Measurements from ENCODE around the gene ACTA2.

The ACTA2 gene

GRCh38 chr10:88916231-88916630 is 36.3 kb downstream of the ACTA2 start:
- H3K4me3 ChIP-seq (ENCODE audit: low read length), result no peak overlapping the region
- TF ChIP-seq, protein P1, sequence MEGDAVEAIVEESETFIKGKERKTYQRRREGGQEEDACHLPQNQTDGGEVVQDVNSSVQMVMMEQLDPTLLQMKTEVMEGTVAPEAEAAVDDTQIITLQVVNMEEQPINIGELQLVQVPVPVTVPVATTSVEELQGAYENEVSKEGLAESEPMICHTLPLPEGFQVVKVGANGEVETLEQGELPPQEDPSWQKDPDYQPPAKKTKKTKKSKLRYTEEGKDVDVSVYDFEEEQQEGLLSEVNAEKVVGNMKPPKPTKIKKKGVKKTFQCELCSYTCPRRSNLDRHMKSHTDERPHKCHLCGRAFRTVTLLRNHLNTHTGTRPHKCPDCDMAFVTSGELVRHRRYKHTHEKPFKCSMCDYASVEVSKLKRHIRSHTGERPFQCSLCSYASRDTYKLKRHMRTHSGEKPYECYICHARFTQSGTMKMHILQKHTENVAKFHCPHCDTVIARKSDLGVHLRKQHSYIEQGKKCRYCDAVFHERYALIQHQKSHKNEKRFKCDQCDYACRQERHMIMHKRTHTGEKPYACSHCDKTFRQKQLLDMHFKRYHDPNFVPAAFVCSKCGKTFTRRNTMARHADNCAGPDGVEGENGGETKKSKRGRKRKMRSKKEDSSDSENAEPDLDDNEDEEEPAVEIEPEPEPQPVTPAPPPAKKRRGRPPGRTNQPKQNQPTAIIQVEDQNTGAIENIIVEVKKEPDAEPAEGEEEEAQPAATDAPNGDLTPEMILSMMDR (conservative IDR thresholded peaks at IDR 0.05; ENCODE audit: low read length), result no peak
- DNase-seq (ENCODE audit: low read depth), result no peak

- no peak for DNase-seq (ENCODE audit: low read depth)
- TF ChIP-seq, protein P1 (conservative IDR thresholded peaks at IDR 0.05; ENCODE audit: low read length), result no peak
- no peak overlapping the region for H3K4me3 ChIP-seq (ENCODE audit: low read length)
Measured at GRCh38 chr10:88915781-88916180, 36.8 kb downstream of the ACTA2 start.

- no peak for DNase-seq (ENCODE audit: low read depth)
- H3K4me3 ChIP-seq (ENCODE audit: low read length), result no peak overlapping the region
- TF ChIP-seq, protein P1 (conservative IDR thresholded peaks at IDR 0.05; ENCODE audit: low read length), result no peak
Measured at GRCh38 chr10:88913788-88914187, 38.8 kb downstream of the ACTA2 start.

DNA sequence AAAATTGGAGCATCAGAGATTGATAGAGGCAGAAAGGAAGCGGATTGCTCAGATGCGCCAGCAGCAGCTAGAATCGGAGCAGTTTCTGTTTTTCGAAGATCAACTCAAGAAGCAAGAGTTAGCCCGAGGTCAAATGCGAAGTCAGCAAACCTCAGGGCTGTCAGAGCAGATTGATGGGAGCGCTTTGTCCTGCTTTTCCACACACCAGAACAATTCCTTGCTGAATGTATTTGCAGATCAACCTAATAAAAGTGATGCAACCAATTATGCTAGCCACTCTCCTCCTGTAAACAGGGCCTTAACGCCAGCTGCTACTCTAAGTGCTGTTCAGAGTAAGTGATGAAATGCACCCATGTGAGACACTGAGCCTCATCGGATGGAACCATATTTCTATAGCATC is 39.4 kb downstream of the ACTA2 start:
- TF ChIP-seq, protein P1 (conservative IDR thresholded peaks at IDR 0.05; ENCODE audit: low read length), result no peak
- peak; percentile 39 for DNase-seq (ENCODE audit: low read depth)
- H3K4me3 ChIP-seq (ENCODE audit: low read length), result no peak overlapping the region

DNA sequence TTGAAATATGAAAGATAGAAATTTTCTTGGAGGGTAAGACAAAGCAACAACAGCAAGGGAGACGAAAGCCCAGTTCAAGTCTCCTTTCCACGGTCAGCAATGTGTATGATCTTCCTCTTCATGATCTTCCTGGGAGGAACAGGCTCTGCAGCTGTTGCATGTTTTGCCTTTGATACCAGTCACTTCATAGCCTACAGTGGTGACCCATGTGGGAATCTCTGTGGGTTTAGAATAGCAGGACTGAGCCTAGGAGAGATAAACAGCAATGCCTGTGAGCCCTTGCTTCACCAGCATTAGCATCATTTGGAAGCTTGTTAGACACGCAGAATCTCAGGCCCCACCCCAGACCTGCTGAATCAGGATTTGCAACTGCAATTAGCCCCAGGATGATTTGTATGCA is 40.7 kb downstream of the ACTA2 start:
- TF ChIP-seq, protein P1 (conservative IDR thresholded peaks at IDR 0.05; ENCODE audit: low read length), result no peak
- no peak overlapping the region for H3K4me3 ChIP-seq (ENCODE audit: low read length)

GRCh38 chr10:88911116-88911515 is 41.5 kb downstream of the ACTA2 start:
- DNase-seq (ENCODE audit: low read depth), result no peak
- TF ChIP-seq, protein P1 (conservative IDR thresholded peaks at IDR 0.05; ENCODE audit: low read length), result no peak
- H3K4me3 ChIP-seq (ENCODE audit: low read length), result no peak overlapping the region

More for the DNA sequence above, 40.7 kb downstream of the ACTA2 start:
- no peak for DNase-seq (ENCODE audit: low read depth)

DNA sequence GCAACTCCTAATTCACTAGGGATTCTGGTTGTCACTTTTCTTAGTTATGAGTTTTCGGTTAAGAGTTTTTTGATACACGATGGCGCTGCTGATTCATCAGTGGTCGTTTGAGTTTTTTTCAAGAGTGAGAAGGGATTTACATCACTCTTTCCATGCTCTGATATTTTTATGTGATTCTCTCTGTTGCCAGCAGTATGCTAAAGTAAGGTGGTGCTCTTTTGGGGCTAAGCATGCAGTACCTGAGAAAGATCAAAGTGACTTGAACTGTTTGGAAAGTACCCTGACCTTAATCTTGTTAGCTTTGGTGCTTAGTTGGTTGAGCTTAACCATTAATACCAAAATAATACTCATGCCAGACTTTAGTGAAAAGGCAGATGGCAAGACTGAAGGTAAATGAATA is 44.4 kb downstream of the ACTA2 start:
- TF ChIP-seq, protein P1 (conservative IDR thresholded peaks at IDR 0.05; ENCODE audit: low read length), result no peak

More for the DNA sequence above, 44.4 kb downstream of the ACTA2 start:
- no peak overlapping the region for H3K4me3 ChIP-seq (ENCODE audit: low read length)
- no peak for DNase-seq (ENCODE audit: low read depth)
